Suprapubic skin (tissue), 3 donors: ENCODE data around the gene C1orf87.

Experiments
- CTCF ChIP-seq, 2 donors: fragments of 200-600 bp in 1 of 2; fragments of 450-650 bp in 1 of 2; sonication (generic) in 1 of 2; IDR thresholded peaks; one replicate each; pipeline ENCODE4 v1.5.1; 2016 to 2019; ENCODE audit warnings: antibody characterized with exemption in 2 of 2, mild to moderate bottlenecking in 1 of 2, moderate library complexity in 1 of 2
- EP300 ChIP-seq: sonication (generic); formaldehyde crosslinking; IDR thresholded peaks from one replicate; pipeline ENCODE4 v1.6.1; 2017; ENCODE audit warnings: antibody characterized with exemption
- POLR2A ChIP-seq, 2 donors: fragments of 450-650 bp; IDR thresholded peaks; one replicate each; pipeline ENCODE4 v1.6.1; 2017; ENCODE audit warnings: antibody characterized with exemption in 2 of 2, mild to moderate bottlenecking in 2 of 2, moderate library complexity in 2 of 2

DNA sequence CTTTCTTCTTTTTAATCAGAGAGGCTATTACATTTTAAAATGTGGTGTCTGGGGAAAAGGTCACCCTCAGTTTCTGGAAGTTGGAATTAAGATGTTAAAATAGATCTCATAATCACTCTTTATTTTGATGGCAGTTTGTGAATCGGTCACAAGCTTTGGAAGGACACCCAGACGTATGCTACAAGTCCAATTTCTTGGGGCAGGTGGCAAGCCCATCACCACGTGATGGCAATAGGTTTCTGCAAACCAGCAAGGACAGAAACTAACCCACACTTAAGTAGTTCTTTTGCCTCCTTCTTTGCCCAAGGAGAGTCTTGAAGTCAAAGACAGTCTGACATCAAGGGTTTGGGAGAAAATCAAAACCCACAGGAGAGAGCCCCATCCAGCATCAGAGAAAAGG lies 72.9 kb downstream of the C1orf87 start:
- no peak for TF ChIP-seq CTCF (IDR thresholded peaks at IDR 0.05)
- no peak for TF ChIP-seq EP300
- TF ChIP-seq POLR2A (IDR thresholded peaks at IDR 0.05) = no peak
